Hepatic stellate cell (primary cell): ENCODE measurements around the gene REG3A.

Source experiments
- DNase-seq: peaks from one replicate; pipeline ENCODE4 v3.0.0; 2011; ENCODE audit warnings: low spot score

Gene REG3A

DNA sequence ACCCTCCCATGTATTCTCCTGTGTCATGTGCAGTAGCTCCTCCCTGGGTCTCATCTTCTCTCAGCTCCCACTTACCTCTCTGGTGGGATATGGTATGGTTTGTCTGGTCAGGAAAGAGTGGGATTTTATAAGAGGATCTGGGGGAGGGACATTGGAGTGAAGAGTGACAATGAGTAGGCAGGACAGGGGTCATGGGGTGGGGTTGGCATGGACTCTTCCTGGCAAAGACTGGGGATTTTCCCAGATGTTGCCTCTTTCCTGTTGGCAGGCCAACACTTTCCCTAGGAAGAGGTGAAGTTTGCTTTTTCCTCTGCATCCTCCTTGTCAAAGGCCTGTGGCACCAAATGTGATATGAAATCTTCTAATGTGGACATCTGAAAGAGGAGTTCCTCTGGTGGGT is at the start of gene REG3A:
Gene REG3A, minus strand, starts transcription at position 101 of the 400 bp plus-strand sequence. CDS start 348 bp downstream, outside the sequence.
- no peak for DNase-seq

DNA sequence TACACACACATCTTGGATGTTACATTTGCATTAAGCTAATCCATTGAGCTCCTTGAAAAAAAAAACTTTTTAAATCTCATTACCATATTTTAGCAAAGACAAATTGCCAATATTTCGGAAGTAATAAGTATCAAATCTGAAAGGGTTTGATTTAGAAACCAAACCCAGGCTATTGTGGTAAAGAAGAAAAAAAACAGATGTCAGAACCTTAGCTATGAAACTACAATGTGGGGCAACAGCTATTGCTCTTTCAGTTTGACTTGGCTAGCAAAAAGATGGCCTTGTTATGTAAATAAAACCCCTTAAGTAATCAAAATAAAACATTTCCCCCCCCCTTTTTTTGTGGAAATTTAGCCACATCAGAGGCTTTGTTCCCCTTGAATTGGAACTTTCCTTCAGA is 41.2 kb upstream of the REG3A start:
- DNase-seq = no peak

DNA sequence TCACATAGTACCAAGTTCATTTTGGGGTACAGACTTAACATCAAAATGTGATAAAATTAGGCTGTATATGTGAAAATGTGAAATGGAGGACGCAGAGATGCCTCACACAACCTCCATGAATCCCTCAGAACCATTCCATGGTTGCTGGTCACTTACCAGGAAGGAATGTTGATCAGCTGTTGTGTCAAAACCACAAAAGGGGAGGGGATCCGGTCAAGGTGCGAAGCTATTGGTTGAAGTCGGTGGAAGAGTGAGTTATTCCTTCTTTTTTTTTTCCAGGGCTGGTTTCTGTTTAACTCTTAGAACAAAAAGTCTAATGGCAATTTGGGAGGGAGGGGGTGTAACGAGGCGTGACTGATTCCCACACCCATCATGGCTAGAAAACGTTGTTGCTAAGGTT is 32.3 kb upstream of the REG3A start:
- DNase-seq = no peak

DNA sequence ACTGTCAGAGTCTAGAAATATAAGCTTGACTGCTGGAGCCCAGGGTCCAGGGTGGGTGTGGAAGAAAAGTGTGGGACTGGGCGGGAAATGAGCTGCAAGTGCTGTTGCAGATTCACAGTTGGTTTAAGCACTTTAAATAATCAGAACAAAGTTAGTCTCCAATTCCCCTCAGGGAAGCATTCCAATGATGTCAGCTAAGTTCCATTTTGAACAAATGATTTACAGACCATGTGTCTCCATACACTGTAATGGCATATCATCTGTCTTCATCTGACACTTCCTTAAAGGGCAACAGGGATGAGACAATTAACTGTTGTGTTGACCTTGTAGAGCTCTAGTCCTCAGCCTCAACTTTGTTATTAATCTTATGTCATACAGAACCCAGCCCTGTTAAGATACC is 31.5 kb upstream of the REG3A start:
- DNase-seq = no peak

DNA sequence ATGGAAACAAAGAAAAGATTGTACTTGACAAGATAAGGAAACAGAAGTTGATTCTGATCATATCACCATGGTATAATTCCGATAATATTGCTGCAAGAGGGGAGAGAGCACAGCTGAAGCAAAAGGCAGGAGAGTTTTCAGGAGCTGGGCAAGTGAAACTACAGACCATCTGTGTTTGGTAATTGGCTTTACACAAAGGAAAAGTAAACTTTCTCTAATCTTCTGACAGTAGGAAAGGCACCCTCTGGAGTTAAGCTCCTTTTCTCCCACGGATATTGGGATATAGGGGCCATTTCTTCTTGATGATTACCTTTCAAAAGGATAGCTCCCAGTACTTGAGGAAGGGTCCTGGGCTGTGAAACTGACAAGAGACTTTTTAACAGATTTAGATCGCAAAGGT is 29.9 kb upstream of the REG3A start:
- DNase-seq = no peak

DNA sequence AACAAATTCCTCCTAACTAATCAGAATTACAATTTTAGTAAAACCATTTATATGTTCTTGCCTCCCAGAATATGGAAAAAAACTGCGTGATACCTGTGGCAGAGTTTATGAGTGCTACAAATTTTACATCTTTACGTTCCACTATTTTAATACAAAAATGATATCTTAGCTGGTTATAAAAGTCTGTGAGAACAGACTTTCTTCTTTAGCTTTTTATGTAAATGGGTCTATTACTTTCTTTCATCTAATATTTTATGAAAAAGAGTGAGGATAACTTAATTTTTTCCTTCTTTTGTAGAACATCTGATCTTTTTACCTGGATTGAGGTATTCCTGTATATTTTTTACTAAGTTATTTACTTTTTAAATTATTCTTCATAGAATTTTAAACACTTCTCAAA is 22.1 kb upstream of the REG3A start:
- no peak for DNase-seq

DNA sequence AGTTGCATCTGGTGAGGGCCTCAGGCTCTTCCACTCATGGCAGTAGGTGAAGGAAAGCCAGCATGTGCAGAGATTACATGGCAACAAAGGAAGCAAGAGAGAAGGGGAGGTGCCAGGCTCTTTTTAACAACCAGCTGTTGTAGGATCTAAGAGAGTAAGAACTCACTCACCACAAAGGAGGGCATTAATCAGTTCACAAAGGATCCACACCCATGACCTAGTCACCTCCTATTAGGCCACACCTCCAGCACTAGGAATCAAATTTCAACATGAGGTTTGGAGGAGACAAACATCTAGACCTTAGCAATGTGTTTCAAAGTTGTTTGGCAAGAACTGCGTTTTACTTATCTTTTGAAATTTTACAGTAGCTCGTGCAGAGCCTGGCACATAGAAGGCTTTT is 20.5 kb upstream of the REG3A start:
- DNase-seq = no peak

DNA sequence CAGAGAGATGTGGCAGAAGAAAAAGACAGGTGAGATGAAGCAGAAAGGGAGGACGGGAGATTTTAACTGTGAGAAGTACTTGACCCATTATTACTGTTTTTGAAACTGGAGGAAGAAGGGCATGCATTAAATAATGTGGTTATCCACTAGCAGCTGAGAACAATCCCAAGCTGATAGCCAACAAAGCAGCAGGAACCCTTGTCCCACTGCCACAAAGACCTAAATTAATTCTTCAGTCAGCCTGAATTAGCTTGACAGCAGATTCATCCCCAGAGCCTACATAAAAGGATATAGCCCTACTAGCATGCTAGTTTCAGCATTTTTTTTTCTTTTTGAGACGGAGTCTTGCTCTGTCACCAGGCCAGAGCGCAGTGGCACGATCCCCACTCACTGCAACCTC is 19.5 kb upstream of the REG3A start:
- no peak for DNase-seq

DNA sequence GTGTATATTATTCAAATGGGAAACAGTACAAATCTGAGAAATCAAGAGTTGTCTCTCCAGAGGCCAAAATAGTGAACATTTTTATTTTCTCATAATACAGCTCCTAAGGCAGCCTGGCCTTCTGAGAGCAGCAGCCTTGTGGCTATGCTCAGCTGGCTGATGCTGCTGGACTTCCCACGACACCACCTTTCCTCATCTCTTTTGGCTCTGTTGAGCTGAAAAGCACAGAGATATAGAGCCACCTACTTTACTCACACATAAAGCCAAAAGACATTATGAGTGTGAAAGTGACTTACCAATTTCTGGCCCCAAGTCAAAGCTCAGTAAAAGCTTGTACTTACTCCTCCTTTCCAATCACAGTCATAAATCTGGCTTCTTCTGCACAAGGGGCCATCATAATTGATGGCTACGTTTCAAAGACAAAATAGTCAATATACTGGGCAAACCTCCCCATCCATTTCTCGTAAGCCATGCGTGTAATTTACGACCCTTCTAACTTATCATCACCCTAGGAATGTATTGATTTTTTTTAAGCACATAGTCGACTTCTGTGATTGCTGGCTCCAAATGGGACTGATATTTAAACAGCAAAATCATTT is 18.6 kb upstream of the REG3A start:
- no peak for DNase-seq

DNA sequence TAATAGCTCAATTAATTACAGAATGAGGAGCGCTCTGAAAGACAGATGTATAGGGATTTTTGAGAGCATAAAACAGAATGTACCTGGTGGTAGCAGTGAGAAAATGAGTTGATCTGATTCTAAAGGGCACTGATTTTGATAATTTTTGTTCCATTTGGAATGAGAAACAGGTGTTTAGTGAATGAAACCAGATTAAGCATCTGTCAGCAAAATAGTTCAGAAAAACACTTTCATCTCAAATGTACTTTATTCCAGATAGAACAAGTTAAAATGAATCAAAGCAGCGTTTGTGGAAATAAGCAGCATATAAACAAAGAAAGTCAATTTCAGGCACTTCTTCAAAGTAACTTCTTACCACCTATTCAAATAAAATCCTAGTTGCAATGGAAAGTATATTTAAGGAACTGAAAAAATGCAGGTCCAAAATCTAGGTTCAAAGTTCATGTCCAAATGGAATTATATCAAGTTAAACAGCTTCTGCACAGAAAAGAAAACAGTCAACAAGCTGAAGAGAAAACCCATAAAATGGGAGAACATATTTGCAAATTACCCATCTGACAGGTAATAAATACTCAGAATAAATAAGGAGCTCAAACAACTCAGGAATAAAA is 11.9 kb upstream of the REG3A start:
- DNase-seq = no peak

DNA sequence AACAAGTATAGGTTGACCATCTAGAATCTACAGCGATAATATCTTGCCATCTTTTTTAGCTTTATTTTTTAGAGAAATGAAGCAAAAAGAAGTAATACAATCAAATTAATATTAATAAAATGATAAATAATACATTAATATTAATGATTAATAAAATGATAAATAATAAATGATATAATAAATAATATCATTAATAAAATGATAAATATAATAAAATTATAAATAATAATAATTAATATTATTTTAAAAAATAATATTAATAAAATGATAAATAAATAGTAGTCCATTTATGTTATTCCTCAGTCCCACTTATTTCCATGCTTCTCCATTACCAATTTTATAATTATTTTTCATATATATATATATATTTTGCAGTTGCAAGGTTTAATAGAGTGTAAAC is 3.2 kb upstream of the REG3A start:
- DNase-seq = no peak

DNA sequence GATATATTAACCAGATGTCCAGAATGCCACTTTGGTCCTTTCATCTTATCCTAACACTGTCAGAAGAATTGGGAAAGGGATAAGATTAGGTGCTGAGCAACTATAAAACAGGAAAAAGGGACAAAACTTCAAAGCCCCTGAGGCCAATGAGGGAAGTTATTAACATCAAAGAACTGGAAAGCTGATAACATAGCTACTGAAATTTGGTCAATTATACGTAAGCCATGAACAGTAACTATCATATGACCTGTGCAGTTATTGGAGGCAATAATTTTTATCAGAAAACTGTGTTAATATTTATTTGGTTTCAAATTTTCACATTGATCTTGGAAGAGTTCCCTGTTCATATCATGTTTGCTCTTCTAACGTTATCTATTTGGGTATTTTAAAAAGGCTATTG is 2.6 kb upstream of the REG3A start:
- DNase-seq = no peak

DNA sequence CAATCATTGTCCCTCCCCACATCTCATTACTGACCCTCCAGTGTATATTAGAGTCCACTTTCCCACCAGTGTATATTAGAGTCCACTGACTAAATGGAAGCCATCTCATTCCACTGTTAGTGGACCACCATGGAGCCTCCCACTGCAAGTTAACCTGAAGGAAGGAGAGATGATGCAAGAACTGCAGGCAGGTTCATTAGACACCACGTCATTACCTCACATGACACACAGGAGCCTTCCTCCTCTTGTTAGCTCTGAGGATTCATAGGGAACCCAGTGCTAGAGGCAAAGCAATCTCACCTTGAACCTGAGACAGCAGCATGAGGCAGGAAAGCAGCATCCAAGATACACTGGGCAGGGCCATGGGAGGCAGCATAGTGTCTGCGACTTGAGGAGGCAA is 523 bp downstream of the REG3A start:
- no peak for DNase-seq

DNA sequence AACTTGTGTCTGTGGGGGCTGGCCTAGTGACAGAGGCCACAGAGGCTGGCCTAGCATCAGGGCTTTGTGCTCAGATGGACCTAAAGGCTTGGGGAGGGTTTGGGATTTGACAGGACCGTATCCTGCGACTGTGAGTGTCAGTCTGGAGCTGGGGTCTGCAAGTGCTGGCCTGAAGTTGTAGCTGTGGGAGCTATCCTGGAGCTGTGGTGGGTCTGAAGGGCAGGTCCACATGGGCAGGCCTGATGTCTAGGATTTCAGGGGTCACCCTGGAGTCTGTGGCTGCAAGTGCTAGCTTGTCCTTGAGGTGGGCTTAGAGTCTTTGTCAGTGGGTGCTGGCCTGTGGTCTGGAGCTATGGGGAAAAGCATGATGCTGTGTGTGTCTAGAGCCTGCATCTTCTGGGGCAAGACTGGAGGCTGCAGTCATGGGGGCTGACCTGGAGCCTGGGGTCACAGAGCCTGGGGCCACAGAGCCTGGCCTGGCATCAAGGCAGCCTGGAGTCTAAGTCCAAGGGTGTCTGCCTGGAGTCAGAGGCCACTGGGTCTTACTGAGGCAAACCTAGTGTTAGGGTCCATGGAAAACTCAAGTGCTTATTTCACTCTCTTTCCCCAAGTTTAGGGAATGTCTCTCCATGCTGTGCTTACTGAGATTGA is 3.6 kb downstream of the REG3A start:
- DNase-seq = no peak

DNA sequence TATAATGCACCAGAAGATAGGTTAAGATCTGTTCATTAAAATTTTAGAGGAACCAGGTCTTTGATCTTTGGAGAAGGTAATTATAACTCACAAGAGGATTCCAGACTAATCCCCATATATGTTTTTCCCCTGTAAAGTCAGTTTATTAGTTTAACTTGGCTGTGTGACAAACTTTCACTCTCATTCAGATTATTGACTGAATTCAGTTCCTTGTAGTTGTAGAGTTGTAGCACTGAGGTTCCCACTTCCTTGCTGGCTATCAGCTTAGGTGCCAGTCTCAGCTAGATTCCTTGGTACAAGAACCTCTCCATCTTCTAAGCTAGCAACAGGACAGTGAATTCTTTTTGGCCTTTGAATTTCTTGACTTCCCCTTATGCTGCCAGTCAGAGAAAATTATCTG is 20.1 kb downstream of the REG3A start:
- DNase-seq = no peak

DNA sequence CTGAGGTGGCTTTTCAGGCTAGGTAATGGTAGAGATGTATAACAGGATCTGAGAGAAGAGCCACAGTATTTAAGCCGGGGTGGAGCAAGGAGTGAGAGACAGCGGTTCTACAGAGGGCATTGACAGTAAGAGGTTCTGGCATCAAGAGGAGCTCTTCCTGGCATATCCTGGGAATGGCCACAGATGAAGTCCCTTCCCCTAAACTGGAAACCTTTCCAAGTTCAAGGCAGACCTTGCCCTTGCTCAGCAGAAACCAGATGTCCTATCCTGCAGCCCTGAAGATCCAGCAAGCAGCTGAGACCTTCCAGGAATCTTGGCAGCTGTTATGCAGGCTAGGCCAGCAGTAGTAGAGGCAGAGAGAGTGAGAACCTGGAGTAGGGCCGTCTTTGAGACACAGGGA is 21.2 kb downstream of the REG3A start:
- DNase-seq = no peak

DNA sequence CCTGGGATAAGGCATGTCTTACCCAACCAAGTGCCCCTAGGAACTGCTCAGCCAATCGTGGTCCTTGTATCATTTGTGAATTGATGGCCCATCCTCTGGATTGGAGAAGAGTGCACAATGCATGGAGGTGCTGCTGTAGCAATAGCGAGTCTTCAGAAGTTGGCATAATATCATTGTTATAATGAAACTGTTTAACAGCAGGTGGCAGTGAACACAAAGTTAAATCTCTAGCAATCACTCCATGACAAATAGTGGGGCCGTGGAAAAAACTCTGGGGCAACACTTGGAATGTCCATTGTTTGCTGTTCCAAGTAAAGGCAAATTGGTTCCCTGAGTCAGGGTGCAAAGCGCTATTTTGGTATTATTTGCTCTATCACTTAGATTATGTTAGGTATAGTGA is 27.9 kb downstream of the REG3A start:
- no peak for DNase-seq

DNA sequence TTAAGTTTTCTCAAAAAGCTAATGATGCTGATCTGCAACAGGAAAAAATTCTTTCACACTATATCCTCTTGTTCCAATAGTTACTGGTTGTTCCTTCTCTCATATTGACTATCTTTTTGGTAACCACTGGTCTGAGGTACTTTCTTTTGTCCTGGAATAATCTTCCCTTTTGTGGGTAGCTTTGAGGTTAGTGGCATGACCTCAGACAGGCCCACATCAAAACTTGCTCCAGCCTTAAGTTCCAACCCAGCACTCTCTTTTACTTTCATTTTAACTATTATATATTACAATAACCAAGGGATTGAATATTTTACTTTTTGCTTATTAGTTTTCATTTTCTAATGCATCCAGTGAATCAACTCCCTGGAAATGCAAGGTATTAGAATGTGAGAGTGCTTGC is 29.7 kb downstream of the REG3A start:
- DNase-seq = no peak

DNA sequence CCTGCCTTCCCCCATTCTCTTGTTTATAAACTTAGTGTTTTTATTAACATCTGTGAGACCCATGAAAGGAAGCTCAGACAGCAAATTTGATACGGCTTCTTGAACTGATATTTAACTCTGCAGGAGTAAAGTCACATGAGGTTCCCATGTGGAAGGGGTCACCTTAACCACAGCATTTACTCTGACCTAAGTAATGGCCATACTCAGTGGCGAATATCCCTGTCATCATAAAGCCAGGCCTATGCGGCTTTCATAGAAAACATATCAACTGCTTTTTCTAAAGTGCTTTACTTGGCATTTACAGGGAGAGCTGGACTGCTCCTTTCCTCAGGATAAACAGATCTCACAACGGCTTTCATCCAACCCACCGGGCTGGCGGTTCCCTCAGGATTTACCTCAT is 30.3 kb downstream of the REG3A start:
- DNase-seq = no peak

DNA sequence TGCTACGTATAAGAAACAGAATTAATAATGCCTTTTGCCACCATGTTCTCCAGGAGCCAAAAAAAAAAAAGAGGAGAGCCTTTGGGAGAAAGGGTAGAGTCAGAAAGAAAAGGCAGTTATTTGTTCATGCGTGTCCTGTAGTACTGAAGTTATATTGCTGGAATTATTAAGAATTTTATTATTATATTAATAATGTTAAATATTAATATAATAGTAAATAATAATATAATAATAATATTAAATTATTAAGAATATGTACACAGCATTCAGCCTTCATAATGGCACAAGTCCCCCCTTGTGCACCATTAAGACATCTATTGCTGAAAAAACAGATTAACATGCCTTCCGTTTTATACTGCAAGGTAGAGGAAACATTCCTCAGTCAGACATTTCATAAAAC is 31.1 kb downstream of the REG3A start:
- DNase-seq = no peak

DNA sequence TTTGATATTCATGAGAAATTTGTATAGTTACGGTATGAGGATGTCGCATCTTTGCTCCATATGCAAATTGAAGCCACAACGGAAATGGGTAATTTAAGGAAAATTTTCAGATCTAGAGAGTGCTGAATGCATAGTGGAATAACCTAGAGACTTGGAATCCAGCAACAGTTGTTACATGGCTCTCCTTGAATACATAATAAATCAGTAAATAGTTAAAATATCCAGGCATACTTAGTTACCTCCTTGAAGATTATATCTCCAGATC is 33.9 kb downstream of the REG3A start:
- DNase-seq = no peak

DNA sequence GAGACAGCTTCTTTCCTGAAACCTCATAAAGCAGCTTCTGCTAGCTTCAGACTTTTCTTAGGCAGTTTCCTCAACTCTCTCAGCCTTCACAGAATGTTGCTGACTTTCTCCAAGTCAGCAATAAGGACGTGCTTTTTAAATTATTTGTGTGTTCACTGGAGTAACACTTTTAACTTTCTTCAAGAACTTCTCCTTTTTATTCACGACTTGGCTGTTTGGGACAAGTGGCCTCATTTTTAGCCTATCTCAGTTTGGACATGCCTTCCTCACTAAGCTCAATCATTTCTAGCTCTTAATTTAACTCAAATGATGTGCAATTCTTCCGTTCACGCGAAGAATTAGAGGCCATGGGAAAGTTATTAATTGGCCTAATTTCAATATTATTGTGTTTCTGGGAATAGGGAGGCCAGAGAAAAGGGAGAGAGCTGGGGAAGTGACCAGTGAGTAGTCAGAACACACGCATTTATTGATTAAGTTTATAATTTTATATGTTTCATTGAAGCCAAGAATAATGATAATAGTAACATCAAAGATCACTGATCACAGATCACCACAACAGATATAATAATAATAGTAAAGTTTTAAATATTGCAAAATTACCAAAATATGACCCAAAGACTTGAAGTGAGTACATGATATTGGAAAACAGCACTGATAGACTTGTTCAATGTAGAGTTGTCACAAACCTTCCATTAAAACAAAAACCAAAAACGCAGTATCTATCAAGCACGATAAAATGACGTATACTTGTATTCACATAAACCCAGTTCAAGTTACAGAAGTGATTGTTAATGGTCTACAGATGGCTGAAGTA is 34.4 kb downstream of the REG3A start:
- no peak for DNase-seq

DNA sequence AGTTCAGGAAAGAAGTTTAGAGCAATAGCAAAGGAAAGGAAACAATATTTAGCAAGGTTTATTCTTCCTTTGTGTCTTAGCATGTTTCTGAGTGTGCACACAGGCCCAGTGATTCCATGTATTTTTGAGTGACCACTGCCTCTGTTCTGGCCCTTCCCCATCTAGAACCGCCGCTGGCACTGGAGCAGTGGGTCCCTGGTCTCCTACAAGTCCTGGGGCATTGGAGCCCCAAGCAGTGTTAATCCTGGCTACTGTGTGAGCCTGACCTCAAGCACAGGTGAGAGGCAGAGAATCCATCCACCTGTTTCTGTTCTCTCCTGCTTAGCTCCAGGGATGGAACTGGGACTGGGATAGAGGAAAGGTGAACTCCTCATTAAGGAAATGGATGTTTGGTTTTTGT is 36.9 kb downstream of the REG3A start:
- DNase-seq = no peak
